NK-92 treated with Interleukin-12 subunit alpha and Interleukin-12 subunit beta, amount 100 ng/mL, for 24 hours (cell line): ENCODE data around the gene NDUFS2.

ENCODE experiments used
- DNase-seq: peaks from one replicate; lab custom pipeline; 2025; lab: John Stamatoyannopoulos, UW

NDUFS2 gene

GRCh38 chr1:161196111-161196510 is 6.1 kb upstream of the NDUFS2 start:
- DNase-seq = no peak

GRCh38 chr1:161196521-161197451 is 5.4 kb upstream of the NDUFS2 start:
- DNase-seq = no peak

- no peak for DNase-seq
Observed at GRCh38 chr1:161197560-161198193, 4.5 kb upstream of the NDUFS2 start.

- DNase-seq = no peak
Observed at GRCh38 chr1:161198194-161198896, 3.8 kb upstream of the NDUFS2 start.

- DNase-seq = no peak
Observed at GRCh38 chr1:161198897-161199431, 3.2 kb upstream of the NDUFS2 start, which contains the start of gene ADAMTS4. ADAMTS4 (minus strand) TSS chr1:161199054; CDS start chr1:161198627, 427 bp downstream.

- no peak for DNase-seq
Observed at GRCh38 chr1:161199506-161200139, 2.5 kb upstream of the NDUFS2 start.

- DNase-seq = no peak
Observed at GRCh38 chr1:161200421-161200991, 1.7 kb upstream of the NDUFS2 start.

GRCh38 chr1:161200992-161201835 is 953 bp upstream of the NDUFS2 start:
- no peak for DNase-seq

GRCh38 chr1:161206411-161207140 is 4.4 kb downstream of the NDUFS2 start:
- DNase-seq = no peak

GRCh38 chr1:161207173-161207572 is 5.0 kb downstream of the NDUFS2 start:
- DNase-seq = no peak

- DNase-seq = peak; percentile 71
Observed at GRCh38 chr1:161209790-161210409, 7.7 kb downstream of the NDUFS2 start.

- no peak for DNase-seq
Observed at GRCh38 chr1:161214369-161214768, 12.2 kb downstream of the NDUFS2 start.

GRCh38 chr1:161215076-161215475 is 12.9 kb downstream of the NDUFS2 start, which contains the start of gene FCER1G:
FCER1G (plus strand) TSS chr1:161215295; CDS start chr1:161215322, 27 bp downstream.
- DNase-seq = no peak

- DNase-seq = peak; percentile 58
Observed at GRCh38 chr1:161216945-161217712, 15.0 kb downstream of the NDUFS2 start.

- no peak for DNase-seq
Observed at GRCh38 chr1:161217831-161218230, 15.7 kb downstream of the NDUFS2 start.

- DNase-seq = no peak
Observed at GRCh38 chr1:161218301-161219077, 16.3 kb downstream of the NDUFS2 start.

GRCh38 chr1:161219078-161219892 is 17.1 kb downstream of the NDUFS2 start:
- DNase-seq = no peak
